Measurements from ENCODE around the gene ADCK1.
"Not testable (repeated sequence)": the region's sequence is repeated elsewhere in the genome, so short reads cannot be mapped to it uniquely, and the experiment has no call there.

The ADCK1 gene

GRCh38 chr14:77867476-77867875 is 67.6 kb downstream of the ADCK1 start:
- no peak for DNase-seq

GRCh38 chr14:77868552-77869285 is 68.8 kb downstream of the ADCK1 start:
- DNase-seq, result no peak

- no peak for DNase-seq
Observed at GRCh38 chr14:77869340-77869739, 69.4 kb downstream of the ADCK1 start.

GRCh38 chr14:77870646-77871045 is 70.7 kb downstream of the ADCK1 start:
- DNase-seq, result no peak

GRCh38 chr14:77872152-77872551 is 72.2 kb downstream of the ADCK1 start:
- DNase-seq, result no peak

GRCh38 chr14:77872983-77873382 is 73.1 kb downstream of the ADCK1 start:
- DNase-seq, result no peak

GRCh38 chr14:77878783-77879182 is 78.9 kb downstream of the ADCK1 start:
- no peak for DNase-seq

- no peak for DNase-seq
Observed at GRCh38 chr14:77880056-77880455, 80.1 kb downstream of the ADCK1 start.

GRCh38 chr14:77882098-77882497 is 82.2 kb downstream of the ADCK1 start:
- DNase-seq, result no peak

- no peak for DNase-seq
Observed at GRCh38 chr14:77882636-77883035, 82.7 kb downstream of the ADCK1 start.

GRCh38 chr14:77883131-77883846 is 83.4 kb downstream of the ADCK1 start:
- no peak for DNase-seq

GRCh38 chr14:77883847-77884238 is 83.9 kb downstream of the ADCK1 start:
- DNase-seq, result no peak

GRCh38 chr14:77885367-77885766 is 85.5 kb downstream of the ADCK1 start:
- no peak for DNase-seq

GRCh38 chr14:77886010-77886409 is 86.1 kb downstream of the ADCK1 start:
- no peak for DNase-seq

GRCh38 chr14:77888903-77889302 is 89.0 kb downstream of the ADCK1 start:
- DNase-seq, result not testable (repeated sequence)

- DNase-seq, result no peak
Observed at GRCh38 chr14:77889971-77890442, 90.1 kb downstream of the ADCK1 start.

- no peak for DNase-seq
Observed at GRCh38 chr14:77890873-77891272, 91.0 kb downstream of the ADCK1 start.

- DNase-seq, result no peak
Observed at GRCh38 chr14:77892381-77892871, 92.5 kb downstream of the ADCK1 start.

- no peak for DNase-seq
Observed at GRCh38 chr14:77892890-77893484, 93.1 kb downstream of the ADCK1 start.

GRCh38 chr14:77897374-77897773 is 97.5 kb downstream of the ADCK1 start:
- no peak for DNase-seq

GRCh38 chr14:77902811-77903210 is 102.9 kb downstream of the ADCK1 start:
- DNase-seq, result no peak

GRCh38 chr14:77903221-77903620 is 103.3 kb downstream of the ADCK1 start:
- no peak for DNase-seq

GRCh38 chr14:77903937-77904617 is 104.2 kb downstream of the ADCK1 start:
- no peak for DNase-seq

All from SIG-M5 (cell line).